PFSK-1 (cell line): Measurements from ENCODE around the gene ARPP21.

Experiments
- FOXP2 ChIP-seq: optimal IDR thresholded peaks from 2 replicates; pipeline ENCODE3; 2011; ENCODE audit warnings: borderline replicate concordance, control low read depth, inconsistent platforms; ENCODE audit not compliant: insufficient read depth; ENCODE audit errors: extremely low read length, extremely low read depth
- POLR2AphosphoS5 ChIP-seq: IDR thresholded peaks from 2 replicates; pipeline ENCODE4 v1.6.1; 2012; ENCODE audit warnings: low read depth, mild to moderate bottlenecking, control low read depth, low read length, moderate library complexity
- SIN3A ChIP-seq: IDR thresholded peaks from 2 replicates; pipeline ENCODE4 v1.6.1; 2012; ENCODE audit warnings: mild to moderate bottlenecking, low read length, moderate library complexity, borderline replicate concordance; ENCODE audit not compliant: insufficient read depth
- TAF1 ChIP-seq: IDR thresholded peaks from 2 replicates; pipeline ENCODE4 v1.6.1; 2012; ENCODE audit warnings: low read length, control low read depth, borderline replicate concordance; ENCODE audit not compliant: insufficient read depth
- TF ChIP-seq, protein P1 (sequence below), 2 experiments: IDR thresholded peaks; 2 replicates each; pipeline versions ENCODE4 v1.6.1 to v1.8.0; 2011 to 2012; ENCODE audit warnings: low read depth in 2 of 2, low read length in 2 of 2, control low read depth in 1 of 2, inconsistent platforms in 1 of 2, mild to moderate bottlenecking in 1 of 2, moderate library complexity in 1 of 2; ENCODE audit not compliant: insufficient read depth in 1 of 2

ARPP21 gene

DNA sequence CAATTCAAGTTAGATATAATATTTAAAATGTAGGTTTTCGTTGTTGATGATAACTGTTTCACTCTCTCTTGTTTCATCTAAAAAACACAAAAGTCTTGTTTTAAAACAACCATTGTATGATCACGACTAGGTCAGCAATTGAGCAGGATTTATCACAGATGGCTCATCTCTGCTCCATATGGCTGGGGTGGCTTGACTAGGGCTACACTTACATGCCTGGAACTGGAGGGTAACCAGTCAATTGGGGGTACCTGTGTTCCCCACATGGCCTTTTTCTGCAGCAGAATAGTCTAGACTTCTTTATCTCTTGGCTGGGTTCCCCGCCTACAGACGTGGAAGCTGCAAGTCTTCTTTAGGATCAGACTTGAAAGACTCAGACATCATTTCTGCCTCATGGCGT is 103.9 kb downstream of the ARPP21 start:
- TF ChIP-seq, protein P1, sequence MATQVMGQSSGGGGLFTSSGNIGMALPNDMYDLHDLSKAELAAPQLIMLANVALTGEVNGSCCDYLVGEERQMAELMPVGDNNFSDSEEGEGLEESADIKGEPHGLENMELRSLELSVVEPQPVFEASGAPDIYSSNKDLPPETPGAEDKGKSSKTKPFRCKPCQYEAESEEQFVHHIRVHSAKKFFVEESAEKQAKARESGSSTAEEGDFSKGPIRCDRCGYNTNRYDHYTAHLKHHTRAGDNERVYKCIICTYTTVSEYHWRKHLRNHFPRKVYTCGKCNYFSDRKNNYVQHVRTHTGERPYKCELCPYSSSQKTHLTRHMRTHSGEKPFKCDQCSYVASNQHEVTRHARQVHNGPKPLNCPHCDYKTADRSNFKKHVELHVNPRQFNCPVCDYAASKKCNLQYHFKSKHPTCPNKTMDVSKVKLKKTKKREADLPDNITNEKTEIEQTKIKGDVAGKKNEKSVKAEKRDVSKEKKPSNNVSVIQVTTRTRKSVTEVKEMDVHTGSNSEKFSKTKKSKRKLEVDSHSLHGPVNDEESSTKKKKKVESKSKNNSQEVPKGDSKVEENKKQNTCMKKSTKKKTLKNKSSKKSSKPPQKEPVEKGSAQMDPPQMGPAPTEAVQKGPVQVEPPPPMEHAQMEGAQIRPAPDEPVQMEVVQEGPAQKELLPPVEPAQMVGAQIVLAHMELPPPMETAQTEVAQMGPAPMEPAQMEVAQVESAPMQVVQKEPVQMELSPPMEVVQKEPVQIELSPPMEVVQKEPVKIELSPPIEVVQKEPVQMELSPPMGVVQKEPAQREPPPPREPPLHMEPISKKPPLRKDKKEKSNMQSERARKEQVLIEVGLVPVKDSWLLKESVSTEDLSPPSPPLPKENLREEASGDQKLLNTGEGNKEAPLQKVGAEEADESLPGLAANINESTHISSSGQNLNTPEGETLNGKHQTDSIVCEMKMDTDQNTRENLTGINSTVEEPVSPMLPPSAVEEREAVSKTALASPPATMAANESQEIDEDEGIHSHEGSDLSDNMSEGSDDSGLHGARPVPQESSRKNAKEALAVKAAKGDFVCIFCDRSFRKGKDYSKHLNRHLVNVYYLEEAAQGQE (IDR thresholded peaks at IDR 0.05; ENCODE audit: insufficient read depth in 1 of 2, low read depth in 2 of 2, low read length in 2 of 2), result no peak
- no peak for TF ChIP-seq FOXP2
- TF ChIP-seq TAF1, result no peak
- TF ChIP-seq POLR2AphosphoS5, result no peak
- TF ChIP-seq SIN3A, result no peak

DNA sequence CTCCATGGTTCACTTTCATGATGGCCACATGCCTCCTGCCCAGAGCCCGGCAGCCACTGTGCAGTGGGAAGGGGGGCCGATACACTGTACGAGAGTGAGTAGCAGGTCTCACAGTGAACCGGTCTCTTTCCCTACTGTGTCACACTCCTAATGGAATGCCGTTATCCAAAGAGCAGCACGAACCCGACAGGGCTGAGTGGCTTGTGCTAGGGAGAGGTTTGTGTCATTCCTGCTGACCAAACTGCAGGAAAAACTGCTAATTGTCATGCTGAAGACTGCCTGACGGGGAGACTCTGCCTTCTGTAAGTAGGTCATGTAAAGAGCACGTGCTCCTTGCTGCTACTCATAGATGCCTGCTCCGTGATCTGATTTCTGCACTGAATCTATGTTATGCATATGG is 105.1 kb downstream of the ARPP21 start:
- TF ChIP-seq FOXP2, result no peak
- no peak for TF ChIP-seq SIN3A
- TF ChIP-seq TAF1, result no peak
- TF ChIP-seq POLR2AphosphoS5, result no peak
- TF ChIP-seq, protein P1 (IDR thresholded peaks at IDR 0.05; ENCODE audit: insufficient read depth in 1 of 2, low read depth in 2 of 2, low read length in 2 of 2), result no peak

DNA sequence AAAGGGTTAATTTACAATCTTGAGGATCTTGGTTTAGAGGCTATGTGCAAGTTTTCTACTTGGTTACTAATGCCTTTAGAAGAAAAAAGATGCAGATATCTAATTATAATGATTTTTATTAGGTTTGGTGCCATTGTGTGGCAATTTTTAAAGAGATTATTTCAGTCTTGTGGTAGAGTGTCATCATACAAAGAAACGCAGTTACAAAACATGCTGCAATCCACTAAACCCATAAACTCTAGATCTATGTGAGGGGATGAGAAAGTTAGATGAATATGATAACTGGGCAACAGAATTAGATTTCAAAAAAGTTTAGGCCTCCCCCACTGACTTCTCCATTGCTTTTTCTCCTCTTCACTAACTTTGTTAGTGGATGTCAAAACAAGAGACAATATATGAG is 106.0 kb downstream of the ARPP21 start:
- TF ChIP-seq, protein P1 (IDR thresholded peaks at IDR 0.05; ENCODE audit: insufficient read depth in 1 of 2, low read depth in 2 of 2, low read length in 2 of 2), result no peak
- TF ChIP-seq POLR2AphosphoS5, result no peak
- no peak for TF ChIP-seq FOXP2
- no peak for TF ChIP-seq SIN3A
- no peak for TF ChIP-seq TAF1

DNA sequence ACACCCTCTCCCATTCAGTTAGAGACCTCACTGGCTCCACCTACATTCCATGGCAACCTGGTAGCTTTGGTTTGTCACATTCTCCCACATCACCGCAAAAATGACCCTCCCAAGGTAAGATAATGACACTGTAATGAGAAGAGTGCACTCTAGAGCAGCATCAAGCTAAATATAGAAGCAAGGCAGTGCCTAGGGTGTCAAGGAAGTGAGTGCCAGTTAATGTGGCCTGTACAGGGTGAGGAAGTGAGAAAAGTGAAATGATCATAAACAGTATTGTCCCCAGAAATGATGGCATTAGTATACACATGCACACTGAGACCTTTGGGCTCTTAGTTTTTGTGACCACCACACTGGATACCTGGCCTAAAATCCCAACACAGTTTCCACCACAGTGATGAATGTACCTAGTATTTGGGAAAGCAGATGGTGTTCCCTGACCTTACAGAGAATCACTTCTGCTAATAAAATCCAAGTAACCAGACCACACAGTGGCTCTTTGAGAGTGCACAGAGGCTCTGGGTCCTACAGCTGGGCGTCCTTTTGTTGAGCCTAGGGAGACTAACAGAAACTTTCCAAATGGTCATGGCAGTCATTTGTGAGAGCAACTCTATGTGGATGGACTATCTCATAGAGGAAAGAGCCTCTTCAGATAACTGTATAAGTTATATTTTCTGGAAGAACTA is 106.6 kb downstream of the ARPP21 start:
- TF ChIP-seq, protein P1 (IDR thresholded peaks at IDR 0.05; ENCODE audit: insufficient read depth in 1 of 2, low read depth in 2 of 2, low read length in 2 of 2), result no peak
- TF ChIP-seq POLR2AphosphoS5 (no peak), FOXP2 (no peak), SIN3A (no peak), TAF1 (no peak)
